AG09319 (cell line): ENCODE measurements around the gene METTL14.

Experiments used
- DNase-seq: peaks from one replicate; pipeline ENCODE4 v3.0.0-alpha.2; 2010; ENCODE audit warnings: low read depth; ENCODE audit errors: extremely low read depth
- TF ChIP-seq, protein P1 (sequence below): IDR thresholded peaks from 2 replicates; pipeline ENCODE4 v1.5.1; 2011; ENCODE audit warnings: low read depth, mild to moderate bottlenecking, inconsistent platforms, low read length, moderate library complexity

Gene METTL14

DNA sequence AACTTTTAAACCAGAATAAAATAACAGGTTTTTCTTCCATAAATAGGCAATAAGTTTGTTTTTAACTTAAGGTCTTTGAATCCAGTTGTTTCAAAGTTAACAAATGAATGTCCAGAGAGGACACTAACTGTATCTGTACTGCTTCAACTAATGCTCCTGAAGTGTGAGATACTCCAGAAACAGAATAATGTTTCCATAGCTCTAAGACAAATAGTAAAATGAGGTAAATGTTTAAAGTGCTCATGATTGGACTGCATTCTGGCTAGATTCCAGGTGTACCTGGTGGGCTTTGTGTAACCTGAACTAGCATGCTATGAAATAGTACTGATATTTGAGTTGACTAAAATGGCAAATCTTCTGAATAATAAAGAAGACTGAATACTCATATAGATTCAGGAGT lies 51.7 kb downstream of the METTL14 start:
- no peak for DNase-seq
- TF ChIP-seq, protein P1, sequence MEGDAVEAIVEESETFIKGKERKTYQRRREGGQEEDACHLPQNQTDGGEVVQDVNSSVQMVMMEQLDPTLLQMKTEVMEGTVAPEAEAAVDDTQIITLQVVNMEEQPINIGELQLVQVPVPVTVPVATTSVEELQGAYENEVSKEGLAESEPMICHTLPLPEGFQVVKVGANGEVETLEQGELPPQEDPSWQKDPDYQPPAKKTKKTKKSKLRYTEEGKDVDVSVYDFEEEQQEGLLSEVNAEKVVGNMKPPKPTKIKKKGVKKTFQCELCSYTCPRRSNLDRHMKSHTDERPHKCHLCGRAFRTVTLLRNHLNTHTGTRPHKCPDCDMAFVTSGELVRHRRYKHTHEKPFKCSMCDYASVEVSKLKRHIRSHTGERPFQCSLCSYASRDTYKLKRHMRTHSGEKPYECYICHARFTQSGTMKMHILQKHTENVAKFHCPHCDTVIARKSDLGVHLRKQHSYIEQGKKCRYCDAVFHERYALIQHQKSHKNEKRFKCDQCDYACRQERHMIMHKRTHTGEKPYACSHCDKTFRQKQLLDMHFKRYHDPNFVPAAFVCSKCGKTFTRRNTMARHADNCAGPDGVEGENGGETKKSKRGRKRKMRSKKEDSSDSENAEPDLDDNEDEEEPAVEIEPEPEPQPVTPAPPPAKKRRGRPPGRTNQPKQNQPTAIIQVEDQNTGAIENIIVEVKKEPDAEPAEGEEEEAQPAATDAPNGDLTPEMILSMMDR, result no peak

DNA sequence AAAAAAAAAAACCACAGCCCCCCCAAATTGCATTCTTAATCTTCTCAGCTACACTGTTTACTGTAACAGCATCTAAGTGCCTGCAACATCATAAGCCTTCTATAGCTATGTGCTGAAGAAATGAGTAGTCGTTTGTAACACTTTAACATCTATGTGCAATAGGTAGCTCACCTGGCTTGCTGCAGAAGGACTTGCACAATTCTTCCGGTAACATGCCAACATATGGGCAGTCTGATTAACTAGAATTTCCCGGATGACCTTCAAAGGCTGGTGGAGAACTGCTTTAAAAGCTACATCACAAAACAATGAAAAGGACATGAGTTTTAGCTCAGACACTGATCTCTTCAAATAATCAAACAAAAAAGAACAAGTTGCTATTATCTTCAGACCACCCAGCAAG lies 52.9 kb downstream of the METTL14 start:
- TF ChIP-seq, protein P1, result no peak
- no peak for DNase-seq

DNA sequence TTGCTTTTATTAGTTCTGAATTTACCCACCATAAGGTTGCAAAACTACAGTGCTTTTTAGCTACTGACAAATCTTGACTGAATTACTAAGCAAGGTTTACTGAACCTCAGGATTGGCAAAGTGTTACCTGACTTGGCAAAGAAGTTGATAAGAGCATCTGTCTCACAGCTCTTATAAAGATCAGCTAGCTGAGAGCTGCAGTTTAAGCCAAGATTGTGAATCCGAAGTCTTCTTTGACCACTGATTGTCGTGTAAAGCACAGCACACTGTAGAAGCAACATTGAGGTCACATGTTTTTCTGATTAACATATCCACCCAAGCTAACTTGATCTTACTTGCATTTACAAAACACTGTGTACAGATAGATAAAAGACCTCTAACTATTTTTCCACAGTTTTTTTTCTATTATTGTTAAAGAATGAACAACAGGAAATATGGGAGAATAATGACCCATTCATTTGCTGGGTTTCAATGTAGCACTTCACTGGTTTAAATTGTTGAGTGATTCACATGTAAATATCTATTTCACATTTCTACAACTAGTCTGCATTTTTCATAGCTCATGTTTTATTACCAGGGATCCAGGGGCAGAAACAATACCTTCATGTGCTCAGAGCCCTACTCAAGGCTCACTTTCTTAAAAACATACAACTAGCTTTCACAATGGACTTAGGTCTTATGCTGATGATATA lies 54.0 kb downstream of the METTL14 start:
- TF ChIP-seq, protein P1, result no peak
- DNase-seq, result no peak

DNA sequence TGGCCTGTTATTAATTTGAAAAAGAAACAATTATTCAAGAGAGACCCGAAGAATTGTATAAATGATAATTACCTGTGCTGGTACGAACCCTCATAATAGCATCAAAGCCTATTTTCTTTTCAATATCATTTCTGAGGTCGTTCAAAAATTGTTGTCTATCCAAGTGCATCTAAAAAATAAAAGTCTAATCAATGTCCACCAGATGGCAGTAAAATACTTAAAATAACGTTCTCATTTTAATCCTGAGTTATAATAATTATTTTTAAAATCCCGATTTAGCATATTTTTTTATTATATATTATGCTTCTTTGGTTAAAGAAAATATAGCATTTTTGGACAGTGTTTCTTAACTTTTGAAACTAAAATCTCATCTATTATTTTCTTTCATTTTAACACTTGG lies 55.7 kb downstream of the METTL14 start:
- TF ChIP-seq, protein P1, result peak; percentile 9
- no peak for DNase-seq

DNA sequence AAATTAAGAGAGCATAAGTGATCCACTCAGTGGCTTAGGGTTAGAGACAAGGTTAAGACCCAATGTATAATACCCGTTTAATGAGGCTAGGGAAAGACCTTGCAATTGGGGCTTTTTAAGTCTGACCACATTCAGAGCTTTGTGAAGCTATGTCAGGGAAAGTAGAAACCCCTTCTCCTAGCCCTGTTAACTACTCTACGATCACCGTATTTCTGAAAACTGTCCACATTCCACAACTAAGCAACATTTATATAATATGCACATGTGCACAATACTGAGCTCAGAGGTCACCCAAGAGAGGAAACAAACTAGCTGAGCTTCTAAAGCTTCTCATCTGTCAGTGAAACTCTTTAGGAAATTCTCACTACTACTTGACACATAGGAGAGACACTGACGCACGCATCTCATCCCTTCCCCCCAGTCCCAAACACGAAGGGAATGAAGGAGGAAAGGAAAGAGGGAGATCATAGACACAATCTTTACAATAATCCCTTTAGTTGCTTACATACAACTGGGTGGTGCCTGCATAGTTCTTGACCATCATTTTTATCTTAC lies 56.2 kb downstream of the METTL14 start:
- TF ChIP-seq, protein P1, result no peak
- no peak for DNase-seq

DNA sequence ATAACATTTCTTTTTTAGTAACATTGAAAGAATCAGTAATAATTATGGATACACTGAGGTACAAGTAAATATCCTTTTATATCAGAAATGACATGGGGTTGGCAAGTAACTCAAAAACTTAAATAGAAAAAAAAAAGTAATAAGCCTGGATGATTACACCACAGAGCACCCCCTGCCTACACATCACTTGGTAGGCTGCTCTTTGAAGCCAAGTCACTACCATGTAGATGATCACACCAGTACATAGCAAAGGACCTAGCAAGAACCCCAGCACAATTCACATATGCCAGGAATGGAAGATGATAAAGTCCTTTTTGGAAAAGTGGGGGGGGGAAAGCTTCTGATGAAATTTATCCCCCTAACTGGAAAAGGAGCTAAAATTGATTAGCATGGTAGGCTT lies 56.9 kb downstream of the METTL14 start:
- no peak for DNase-seq
- TF ChIP-seq, protein P1, result no peak

DNA sequence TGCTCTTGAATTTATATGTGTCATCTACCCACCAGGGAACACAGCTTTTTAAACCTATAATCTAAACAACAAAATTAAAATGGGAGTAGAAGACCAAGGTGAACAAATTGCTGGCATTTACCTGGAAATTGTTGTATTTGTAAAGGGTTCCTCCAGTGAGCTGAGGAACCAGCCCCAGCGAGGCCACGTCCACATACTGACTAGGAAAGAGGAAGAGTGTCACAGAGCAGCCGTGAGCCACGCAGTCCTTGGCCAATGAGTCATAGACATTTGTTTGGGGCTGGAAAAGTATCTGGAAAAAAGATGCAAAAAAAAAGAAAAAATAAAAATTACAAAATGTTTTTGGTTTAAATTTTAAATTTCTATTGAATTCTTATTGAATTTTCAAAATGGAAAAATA lies 58.7 kb downstream of the METTL14 start:
- TF ChIP-seq, protein P1, result no peak
- DNase-seq, result no peak
